WTC11 (cell line): ENCODE measurements around the gene VAMP1. TPM values are rescaled to one million over a fixed set of nuclear protein-coding genes. Genes with fewer than 3 reads are reported as not detected.

Experiments
- ATAC-seq: fragments of 200-7000 bp; cut with Tn5 transposase; 2 replicates; pipeline ENCODE4 v1.10.0; 2021; ENCODE audit warnings: mild to moderate bottlenecking, moderate library complexity
- CTCF ChIA-PET: fragments of 300-600 bp; sonication (Branson Sonifier 250); formaldehyde crosslinking; loops from one replicate; lab custom pipeline; 2021; ENCODE audit warnings: antibody characterized with exemption; lab: Charles Lee
- POLR2A ChIA-PET: fragments of 350-600 bp; sonication (Branson Sonifier 250); formaldehyde crosslinking; loops from one replicate; lab custom pipeline; 2021; ENCODE audit warnings: antibody characterized with exemption; lab: Charles Lee
- DNase-seq: peaks from one replicate; pipeline ENCODE4 v3.0.0; 2021; ENCODE audit warnings: low spot score
- H3K27ac Mint-ChIP-seq: 2 replicates; pipeline ENCODE4 v1.8.0; 2021; ENCODE audit warnings: mixed read lengths
- H3K27me3 Mint-ChIP-seq: 2 replicates; pipeline ENCODE4 v1.8.0; 2021; ENCODE audit warnings: low read depth, mild to moderate bottlenecking, moderate library complexity, mixed read lengths
- H3K36me3 Mint-ChIP-seq: 2 replicates; pipeline ENCODE4 v1.8.0; 2021; ENCODE audit warnings: mixed read lengths
- H3K4me1 Mint-ChIP-seq: 2 replicates; pipeline ENCODE4 v1.8.0; 2022; ENCODE audit warnings: mixed read lengths
- H3K4me3 Mint-ChIP-seq: 2 replicates; pipeline ENCODE4 v1.8.0; 2021; ENCODE audit warnings: mild to moderate bottlenecking, moderate library complexity, mixed read lengths
- H3K9me3 Mint-ChIP-seq: 2 replicates; pipeline ENCODE4 v1.8.0; 2021; ENCODE audit warnings: mixed read lengths
- AR ChIP-seq: fragments of 250-450 bp; sonication (Bioruptor Pico); IDR thresholded peaks from 2 replicates; pipeline ENCODE4 v1.9.0; 2021; ENCODE audit warnings: mild to moderate bottlenecking
- CREB1 ChIP-seq: sonication (generic); formaldehyde crosslinking; IDR thresholded peaks from 2 replicates; pipeline ENCODE4 v1.8.0; 2023; ENCODE audit warnings: mild to moderate bottlenecking, missing genetic modification reagents
- GABPB1 ChIP-seq: sonication (generic); formaldehyde crosslinking; IDR thresholded peaks from 2 replicates; pipeline ENCODE4 v1.8.1; 2023; ENCODE audit warnings: mild to moderate bottlenecking, missing genetic modification reagents
- IRF2 ChIP-seq: sonication (generic); formaldehyde crosslinking; IDR thresholded peaks from 2 replicates; pipeline ENCODE4 v1.8.0; 2022; ENCODE audit warnings: low read depth, missing genetic modification reagents, borderline replicate concordance
- JUN ChIP-seq: sonication (generic); formaldehyde crosslinking; IDR thresholded peaks from 2 replicates; pipeline ENCODE4 v1.8.0; 2023; ENCODE audit warnings: mild to moderate bottlenecking, missing genetic modification reagents
- MAX ChIP-seq: sonication (generic); formaldehyde crosslinking; IDR thresholded peaks from 2 replicates; pipeline ENCODE4 v1.8.0; 2022; ENCODE audit warnings: mild to moderate bottlenecking, missing genetic modification reagents
- SOX15 ChIP-seq: fragments of 250-450 bp; sonication (Bioruptor Pico); IDR thresholded peaks from 2 replicates; pipeline ENCODE4 v1.9.0; 2021; ENCODE audit warnings: mild to moderate bottlenecking
- ZNF121 ChIP-seq: sonication (generic); formaldehyde crosslinking; IDR thresholded peaks from 2 replicates; pipeline ENCODE4 v1.8.0; 2023; ENCODE audit warnings: missing genetic modification reagents
- ZNF232 ChIP-seq: sonication (generic); formaldehyde crosslinking; IDR thresholded peaks from 2 replicates; pipeline ENCODE4 v1.8.0; 2022; ENCODE audit warnings: mild to moderate bottlenecking, missing genetic modification reagents
- ZNF416 ChIP-seq: fragments of 250-450 bp; sonication (Bioruptor Pico); IDR thresholded peaks from 2 replicates; pipeline ENCODE4 v1.9.0; 2021; ENCODE audit warnings: mild to moderate bottlenecking, inconsistent platforms
- total RNA-seq: library from RNA; stranded (reverse); gene quantifications from 3 replicates; pipeline ENCODE4 v1.2.3, GENCODE V29; 2021
- TF ChIP-seq, protein P1 (sequence below): sonication (generic); formaldehyde crosslinking; IDR thresholded peaks from 2 replicates; pipeline ENCODE4 v1.8.0; 2023; ENCODE audit warnings: missing genetic modification reagents, mild to moderate bottlenecking, borderline replicate concordance
- TF ChIP-seq, protein P2 (sequence below): sonication (generic); formaldehyde crosslinking; IDR thresholded peaks from 2 replicates; pipeline ENCODE4 v1.8.0; 2022; ENCODE audit warnings: missing genetic modification reagents
- TF ChIP-seq, protein P3 (sequence below): sonication (generic); formaldehyde crosslinking; IDR thresholded peaks from 2 replicates; pipeline ENCODE4 v1.8.1; 2023; ENCODE audit warnings: mild to moderate bottlenecking, missing genetic modification reagents, moderate library complexity
- TF ChIP-seq, protein P4 (sequence below): sonication (generic); formaldehyde crosslinking; IDR thresholded peaks from 2 replicates; pipeline ENCODE4 v1.8.1; 2022; ENCODE audit warnings: low read depth, mild to moderate bottlenecking, moderate library complexity, missing genetic modification reagents, borderline replicate concordance

VAMP1 gene
- total RNA-seq, 1 experiment from 2014 or later, result 14.3 TPM

GRCh38 chr12:6450869-6451347 is 19.6 kb downstream of the VAMP1 start (continued):
- TF ChIP-seq MAX (CRISPR knock-in tag), result 0 out of 2 replicates have a peak, but pooled peaks have one; percentile 39

DNA sequence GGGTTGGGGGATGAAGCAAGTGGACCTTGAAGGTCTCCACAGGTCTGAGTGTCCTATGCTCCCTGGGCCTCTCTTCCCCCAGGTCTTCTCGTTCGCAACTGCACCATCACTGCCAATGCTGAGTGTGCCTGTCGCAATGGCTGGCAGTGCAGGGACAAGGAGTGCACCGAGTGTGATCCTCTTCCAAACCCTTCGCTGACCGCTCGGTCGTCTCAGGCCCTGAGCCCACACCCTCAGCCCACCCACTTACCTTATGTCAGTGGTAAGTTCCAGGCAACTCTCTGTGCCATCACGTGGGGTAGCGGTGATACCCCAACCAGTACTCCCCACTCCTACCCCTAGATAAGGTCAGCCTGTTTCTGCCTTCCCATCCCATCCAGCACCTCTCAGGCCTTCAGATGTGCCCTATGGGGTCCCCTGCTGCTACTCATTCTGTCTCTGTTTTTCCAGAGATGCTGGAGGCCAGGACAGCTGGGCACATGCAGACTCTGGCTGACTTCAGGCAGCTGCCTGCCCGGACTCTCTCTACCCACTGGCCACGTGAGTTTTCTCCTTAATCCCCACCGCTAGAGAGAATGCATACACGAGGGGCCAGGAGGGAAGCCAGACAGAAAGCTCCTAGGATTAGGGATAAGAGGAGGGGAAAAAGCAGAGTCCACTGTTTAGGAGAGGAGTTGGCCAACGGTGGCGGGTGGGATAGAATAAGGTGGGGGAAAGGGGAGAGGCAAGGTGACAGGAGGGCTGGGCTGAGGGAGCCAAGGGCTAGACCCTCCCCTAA is 20.2 kb downstream of the VAMP1 start:
- Mint-ChIP-seq H3K9me3 (no peaks in the 10 kb centered on the region), H3K4me1 (peaks cover 39% of the 10 kb centered on the region), H3K27ac (peak overlapping the region; percentile 92; the same call in 1 of the 2 replicates), H3K4me3 (peak overlapping the region; percentile 51; the same call in 1 of the 2 replicates), H3K36me3 (no peaks in the 10 kb centered on the region), H3K27me3 (no peaks in the 10 kb centered on the region)
- no peak; the same call in 1 of the 2 replicates for ATAC-seq
- ChIA-PET CTCF (interaction anchor here (0.6 to 3.9 kb wide), 6 partner anchors 15 to 124 kb away, joined by 3 to 39 read pairs (median 6); no protein-coding TSS in a partner anchor), POLR2A (interaction anchor here (0.6 to 2.3 kb wide), 5 partner anchors 20 to 483 kb away, joined by 3 to 16 read pairs (median 3); partner anchors contain the start of genes SCNN1A and VAMP1)
- peak; percentile 8 for DNase-seq
- TF ChIP-seq, protein P1, sequence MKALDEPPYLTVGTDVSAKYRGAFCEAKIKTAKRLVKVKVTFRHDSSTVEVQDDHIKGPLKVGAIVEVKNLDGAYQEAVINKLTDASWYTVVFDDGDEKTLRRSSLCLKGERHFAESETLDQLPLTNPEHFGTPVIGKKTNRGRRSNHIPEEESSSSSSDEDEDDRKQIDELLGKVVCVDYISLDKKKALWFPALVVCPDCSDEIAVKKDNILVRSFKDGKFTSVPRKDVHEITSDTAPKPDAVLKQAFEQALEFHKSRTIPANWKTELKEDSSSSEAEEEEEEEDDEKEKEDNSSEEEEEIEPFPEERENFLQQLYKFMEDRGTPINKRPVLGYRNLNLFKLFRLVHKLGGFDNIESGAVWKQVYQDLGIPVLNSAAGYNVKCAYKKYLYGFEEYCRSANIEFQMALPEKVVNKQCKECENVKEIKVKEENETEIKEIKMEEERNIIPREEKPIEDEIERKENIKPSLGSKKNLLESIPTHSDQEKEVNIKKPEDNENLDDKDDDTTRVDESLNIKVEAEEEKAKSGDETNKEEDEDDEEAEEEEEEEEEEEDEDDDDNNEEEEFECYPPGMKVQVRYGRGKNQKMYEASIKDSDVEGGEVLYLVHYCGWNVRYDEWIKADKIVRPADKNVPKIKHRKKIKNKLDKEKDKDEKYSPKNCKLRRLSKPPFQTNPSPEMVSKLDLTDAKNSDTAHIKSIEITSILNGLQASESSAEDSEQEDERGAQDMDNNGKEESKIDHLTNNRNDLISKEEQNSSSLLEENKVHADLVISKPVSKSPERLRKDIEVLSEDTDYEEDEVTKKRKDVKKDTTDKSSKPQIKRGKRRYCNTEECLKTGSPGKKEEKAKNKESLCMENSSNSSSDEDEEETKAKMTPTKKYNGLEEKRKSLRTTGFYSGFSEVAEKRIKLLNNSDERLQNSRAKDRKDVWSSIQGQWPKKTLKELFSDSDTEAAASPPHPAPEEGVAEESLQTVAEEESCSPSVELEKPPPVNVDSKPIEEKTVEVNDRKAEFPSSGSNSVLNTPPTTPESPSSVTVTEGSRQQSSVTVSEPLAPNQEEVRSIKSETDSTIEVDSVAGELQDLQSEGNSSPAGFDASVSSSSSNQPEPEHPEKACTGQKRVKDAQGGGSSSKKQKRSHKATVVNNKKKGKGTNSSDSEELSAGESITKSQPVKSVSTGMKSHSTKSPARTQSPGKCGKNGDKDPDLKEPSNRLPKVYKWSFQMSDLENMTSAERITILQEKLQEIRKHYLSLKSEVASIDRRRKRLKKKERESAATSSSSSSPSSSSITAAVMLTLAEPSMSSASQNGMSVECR (CRISPR knock-in tag), result no peak
- TF ChIP-seq SOX15 (no peak), ZNF416 (CRISPR knock-in tag) (no peak), AR (CRISPR knock-in tag) (no peak), GABPB1 (CRISPR knock-in tag) (no peak), JUN (CRISPR knock-in tag) (no peak), ZNF232 (CRISPR knock-in tag) (no peak), ZNF121 (CRISPR knock-in tag) (no peak), IRF2 (no peak), CREB1 (CRISPR knock-in tag) (no peak)
- TF ChIP-seq, protein P2, sequence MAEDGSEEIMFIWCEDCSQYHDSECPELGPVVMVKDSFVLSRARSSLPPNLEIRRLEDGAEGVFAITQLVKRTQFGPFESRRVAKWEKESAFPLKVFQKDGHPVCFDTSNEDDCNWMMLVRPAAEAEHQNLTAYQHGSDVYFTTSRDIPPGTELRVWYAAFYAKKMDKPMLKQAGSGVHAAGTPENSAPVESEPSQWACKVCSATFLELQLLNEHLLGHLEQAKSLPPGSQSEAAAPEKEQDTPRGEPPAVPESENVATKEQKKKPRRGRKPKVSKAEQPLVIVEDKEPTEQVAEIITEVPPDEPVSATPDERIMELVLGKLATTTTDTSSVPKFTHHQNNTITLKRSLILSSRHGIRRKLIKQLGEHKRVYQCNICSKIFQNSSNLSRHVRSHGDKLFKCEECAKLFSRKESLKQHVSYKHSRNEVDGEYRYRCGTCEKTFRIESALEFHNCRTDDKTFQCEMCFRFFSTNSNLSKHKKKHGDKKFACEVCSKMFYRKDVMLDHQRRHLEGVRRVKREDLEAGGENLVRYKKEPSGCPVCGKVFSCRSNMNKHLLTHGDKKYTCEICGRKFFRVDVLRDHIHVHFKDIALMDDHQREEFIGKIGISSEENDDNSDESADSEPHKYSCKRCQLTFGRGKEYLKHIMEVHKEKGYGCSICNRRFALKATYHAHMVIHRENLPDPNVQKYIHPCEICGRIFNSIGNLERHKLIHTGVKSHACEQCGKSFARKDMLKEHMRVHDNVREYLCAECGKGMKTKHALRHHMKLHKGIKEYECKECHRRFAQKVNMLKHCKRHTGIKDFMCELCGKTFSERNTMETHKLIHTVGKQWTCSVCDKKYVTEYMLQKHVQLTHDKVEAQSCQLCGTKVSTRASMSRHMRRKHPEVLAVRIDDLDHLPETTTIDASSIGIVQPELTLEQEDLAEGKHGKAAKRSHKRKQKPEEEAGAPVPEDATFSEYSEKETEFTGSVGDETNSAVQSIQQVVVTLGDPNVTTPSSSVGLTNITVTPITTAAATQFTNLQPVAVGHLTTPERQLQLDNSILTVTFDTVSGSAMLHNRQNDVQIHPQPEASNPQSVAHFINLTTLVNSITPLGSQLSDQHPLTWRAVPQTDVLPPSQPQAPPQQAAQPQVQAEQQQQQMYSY (CRISPR knock-in tag), result no peak
- TF ChIP-seq, protein P3, sequence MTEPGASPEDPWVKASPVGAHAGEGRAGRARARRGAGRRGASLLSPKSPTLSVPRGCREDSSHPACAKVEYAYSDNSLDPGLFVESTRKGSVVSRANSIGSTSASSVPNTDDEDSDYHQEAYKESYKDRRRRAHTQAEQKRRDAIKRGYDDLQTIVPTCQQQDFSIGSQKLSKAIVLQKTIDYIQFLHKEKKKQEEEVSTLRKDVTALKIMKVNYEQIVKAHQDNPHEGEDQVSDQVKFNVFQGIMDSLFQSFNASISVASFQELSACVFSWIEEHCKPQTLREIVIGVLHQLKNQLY, result no peak
- TF ChIP-seq, protein P4, sequence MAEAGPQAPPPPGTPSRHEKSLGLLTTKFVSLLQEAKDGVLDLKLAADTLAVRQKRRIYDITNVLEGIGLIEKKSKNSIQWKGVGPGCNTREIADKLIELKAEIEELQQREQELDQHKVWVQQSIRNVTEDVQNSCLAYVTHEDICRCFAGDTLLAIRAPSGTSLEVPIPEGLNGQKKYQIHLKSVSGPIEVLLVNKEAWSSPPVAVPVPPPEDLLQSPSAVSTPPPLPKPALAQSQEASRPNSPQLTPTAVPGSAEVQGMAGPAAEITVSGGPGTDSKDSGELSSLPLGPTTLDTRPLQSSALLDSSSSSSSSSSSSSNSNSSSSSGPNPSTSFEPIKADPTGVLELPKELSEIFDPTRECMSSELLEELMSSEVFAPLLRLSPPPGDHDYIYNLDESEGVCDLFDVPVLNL (CRISPR knock-in tag), result no peak
